Thyroid gland (tissue), 4 donors: Measurements from ENCODE around the gene SCN4B. TPM values are rescaled to one million over a fixed set of nuclear protein-coding genes. Genes with fewer than 3 reads are reported as not detected.

Experiments
- DNase-seq, 2 donors: peaks; one replicate each; pipeline ENCODE4 v3.0.0-alpha.2; 2019
- H3K27ac ChIP-seq, 3 donors: fragments of 200-600 bp; sonication (generic); 1 replicate in 2 of 3; 2 replicates in 1 of 3; pipeline ENCODE4 v1.5.1; 2016 to 2019; ENCODE audit warnings: mild to moderate bottlenecking in 1 of 3, moderate library complexity in 1 of 3
- H3K27me3 ChIP-seq: fragments of 200-600 bp; sonication (generic); one replicate; pipeline ENCODE4 v1.5.1; 2019
- H3K36me3 ChIP-seq, 2 donors: fragments of 200-600 bp; sonication (generic); one replicate each; pipeline ENCODE4 v1.5.1; 2016 to 2019
- H3K4me1 ChIP-seq, 2 donors: fragments of 200-600 bp; sonication (generic); one replicate each; pipeline ENCODE4 v1.5.1; 2017 to 2019
- H3K4me3 ChIP-seq, 3 donors: fragments of 200-600 bp; sonication (generic); replicated peaks in 1 of 3; 1 replicate in 2 of 3; 2 replicates in 1 of 3; pipeline ENCODE4 v1.5.1; 2016; ENCODE audit warnings: mild to moderate bottlenecking in 1 of 3
- H3K9me3 ChIP-seq: fragments of 200-600 bp; sonication (generic); one replicate; pipeline ENCODE4 v1.5.1; 2017
- CTCF ChIP-seq, 6 experiments: fragments of 200-600 bp in 3 of 6; fragments of 450-650 bp in 3 of 6; sonication (generic) in 3 of 6; IDR thresholded peaks; one replicate each; pipeline ENCODE4 v1.5.1; 2016 to 2019; ENCODE audit warnings: antibody characterized with exemption in 6 of 6, mild to moderate bottlenecking in 2 of 6, inconsistent platforms in 1 of 6, moderate library complexity in 1 of 6
- POLR2A ChIP-seq, 2 donors: fragments of 450-650 bp; IDR thresholded peaks; one replicate each; pipeline ENCODE4 v1.6.1; 2017; ENCODE audit warnings: antibody characterized with exemption in 2 of 2, mild to moderate bottlenecking in 2 of 2, moderate library complexity in 1 of 2
- WGBS, 2 donors: methylation state at CpG; one replicate each; pipeline ENCODE4 v1.1.5; 2017; 5-methylcytosine and 5-hydroxymethylcytosine counted together
- intact Hi-C: fragments of 100-400 bp; cut with DNase I; formaldehyde crosslinking; loops from one replicate; pipeline ENCODE4 v1.15.1; 2023
- total RNA-seq, 4 donors: library from RNA; depleted of rRNA; stranded (reverse); fragments of >200 nt; gene quantifications; one replicate each; pipeline ENCODE4 v1.2.3, GENCODE V29; 2016

Gene SCN4B
- total RNA-seq, 4 donors from 2014 or later = 5.5 to 15.7 (median 10.5) TPM

- intact Hi-C loops = no loop called here
- no peaks in the 10 kb centered on the region for H3K27me3 ChIP-seq
- 79 to 85% methylated on average over 15 of the region's 15 CpGs for WGBS, 2 donors
- no peak overlapping the region for H3K4me3 ChIP-seq
- no peaks in the 10 kb centered on the region for H3K9me3 ChIP-seq
- DNase-seq = no peak
- no peaks in the 10 kb centered on the region for H3K4me1 ChIP-seq
- no peak overlapping the region for H3K27ac ChIP-seq
- H3K36me3 ChIP-seq = no peaks in the 10 kb centered on the region
- no peak for TF ChIP-seq CTCF (IDR thresholded peaks at IDR 0.05)
- no peak for TF ChIP-seq POLR2A (IDR thresholded peaks at IDR 0.05)
These were observed 20.1 kb downstream of the SCN4B start for GRCh38 chr11:118132385-118133151.

GRCh38 chr11:118129471-118130172 lies 23.0 kb downstream of the SCN4B start:
- DNase-seq = peak in 1 of 2 donors; percentile 7
- WGBS, 2 donors = 59 to 80% methylated on average over 5 to 6 of the region's 6 CpGs

GRCh38 chr11:118128721-118129470 lies 23.7 kb downstream of the SCN4B start:
- no peaks in the 10 kb centered on the region for H3K4me1 ChIP-seq
- no peaks in the 10 kb centered on the region for H3K27me3 ChIP-seq
- intact Hi-C loops = no loop called here
- no peak overlapping the region for H3K27ac ChIP-seq
- H3K4me3 ChIP-seq = no peak overlapping the region
- TF ChIP-seq CTCF (IDR thresholded peaks at IDR 0.05) = no peak
- no peak for TF ChIP-seq POLR2A (IDR thresholded peaks at IDR 0.05)
- WGBS, 2 donors = 58 to 64% methylated on average over 11 of the region's 11 CpGs
- no peaks in the 10 kb centered on the region for H3K9me3 ChIP-seq
- DNase-seq = no peak
- no peaks in the 10 kb centered on the region for H3K36me3 ChIP-seq

More at GRCh38 chr11:118129471-118130172, 23.0 kb downstream of the SCN4B start:
- intact Hi-C loops = no loop called here
- H3K9me3 ChIP-seq = no peaks in the 10 kb centered on the region
- no peaks in the 10 kb centered on the region for H3K4me1 ChIP-seq
- TF ChIP-seq POLR2A (IDR thresholded peaks at IDR 0.05) = no peak
- no peak for TF ChIP-seq CTCF (IDR thresholded peaks at IDR 0.05)
- H3K4me3 ChIP-seq = no peak overlapping the region
- H3K36me3 ChIP-seq = no peaks in the 10 kb centered on the region
- no peak overlapping the region for H3K27ac ChIP-seq
- H3K27me3 ChIP-seq = no peaks in the 10 kb centered on the region

- TF ChIP-seq POLR2A (IDR thresholded peaks at IDR 0.05) = no peak
- TF ChIP-seq CTCF (IDR thresholded peaks at IDR 0.05) = no peak
- WGBS, 2 donors = 44 to 50% methylated on average over 4 of the region's 4 CpGs
- no peaks in the 10 kb centered on the region for H3K9me3 ChIP-seq
- H3K27me3 ChIP-seq = no peaks in the 10 kb centered on the region
- no peaks in the 10 kb centered on the region for H3K36me3 ChIP-seq
- H3K4me3 ChIP-seq = no peak overlapping the region
- DNase-seq = no peak
- H3K27ac ChIP-seq = no peak overlapping the region
- intact Hi-C loops = no loop called here
- H3K4me1 ChIP-seq = no peaks in the 10 kb centered on the region
These were observed 24.3 kb downstream of the SCN4B start for GRCh38 chr11:118128310-118128709.
